Type B pancreatic cell (in vitro differentiated cells): ENCODE measurements around the gene SNX13. TPM values are rescaled to one million over a fixed set of nuclear protein-coding genes. Genes with fewer than 3 reads are reported as not detected.
"Not testable (repeated sequence)": the region's sequence is repeated elsewhere in the genome, so short reads cannot be mapped to it uniquely, and the experiment has no call there.

Experiments used
- DNase-seq: peaks from one replicate; pipeline ENCODE4 v3.0.0; 2021; ENCODE audit warnings: mixed read lengths; ENCODE audit not compliant: unreplicated experiment; ENCODE audit errors: extremely low spot score
- H3K27ac Mint-ChIP-seq: 2 replicates; pipeline ENCODE4 v1.8.0; 2021; ENCODE audit warnings: mild to moderate bottlenecking, mixed read lengths
- H3K27me3 Mint-ChIP-seq: 2 replicates; pipeline ENCODE4 v1.8.0; 2021; ENCODE audit warnings: mixed read lengths
- H3K36me3 Mint-ChIP-seq: 2 replicates; pipeline ENCODE4 v1.8.0; 2021; ENCODE audit warnings: mixed read lengths
- H3K4me1 Mint-ChIP-seq: one replicate; pipeline ENCODE4 v1.8.0; 2021; ENCODE audit warnings: mixed read lengths; ENCODE audit not compliant: unreplicated experiment
- H3K4me3 Mint-ChIP-seq: 2 replicates; pipeline ENCODE4 v1.8.0; 2021; ENCODE audit warnings: mild to moderate bottlenecking, mixed read lengths
- H3K9me3 Mint-ChIP-seq: 2 replicates; pipeline ENCODE4 v1.8.0; 2021; ENCODE audit warnings: mixed read lengths
- total RNA-seq: library from RNA; stranded (reverse); gene quantifications from 2 replicates; pipeline ENCODE4 v1.2.1, GENCODE V29; 2021; ENCODE audit warnings: low replicate concordance
- TF ChIP-seq, protein P1 (sequence below): fragments of 200-600 bp; sonication (generic); conservative IDR thresholded peaks from 2 replicates; pipeline ENCODE4 v1.5.0; 2021; ENCODE audit warnings: antibody characterized with exemption, mild to moderate bottlenecking

Gene SNX13
- total RNA-seq, 1 donor from 2014 or later = 48.9 TPM

DNA sequence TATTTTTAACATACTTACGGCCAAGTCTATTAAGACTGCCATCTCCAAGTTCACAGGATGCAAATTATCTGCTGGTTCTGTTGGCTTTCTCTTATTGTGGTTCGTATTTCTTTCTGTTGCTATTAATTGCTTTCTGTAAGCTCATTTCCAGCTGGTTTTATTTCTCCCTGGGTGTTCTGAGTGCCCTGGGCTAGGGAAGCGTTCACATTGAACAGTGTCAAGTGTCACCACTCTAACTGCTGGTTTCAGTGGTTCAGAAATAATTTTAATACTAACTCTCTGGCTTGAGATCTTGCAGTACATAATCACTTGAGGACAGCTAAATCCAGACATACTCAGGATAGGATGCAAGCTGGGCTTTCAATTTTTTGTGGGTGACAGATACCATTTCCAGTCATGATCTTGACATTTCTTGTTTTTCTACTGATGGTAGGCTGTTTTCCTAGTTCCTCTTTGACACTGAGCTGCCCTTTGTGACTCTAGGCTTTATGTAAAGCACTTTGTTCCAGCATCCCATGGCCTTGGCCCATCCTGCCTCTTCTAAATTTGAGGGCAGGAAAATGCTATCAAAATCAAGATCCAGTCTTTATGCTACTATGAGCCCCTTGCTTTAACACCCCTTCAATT, 117.6 kb downstream of the SNX13 start:
- no peaks in the 10 kb centered on the region for H3K4me1 Mint-ChIP-seq
- DNase-seq = no peak
- no peak overlapping the region for H3K27ac Mint-ChIP-seq
- peaks cover 15% of the 10 kb centered on the region for H3K36me3 Mint-ChIP-seq
- no peaks in the 10 kb centered on the region for H3K9me3 Mint-ChIP-seq
- TF ChIP-seq, protein P1, sequence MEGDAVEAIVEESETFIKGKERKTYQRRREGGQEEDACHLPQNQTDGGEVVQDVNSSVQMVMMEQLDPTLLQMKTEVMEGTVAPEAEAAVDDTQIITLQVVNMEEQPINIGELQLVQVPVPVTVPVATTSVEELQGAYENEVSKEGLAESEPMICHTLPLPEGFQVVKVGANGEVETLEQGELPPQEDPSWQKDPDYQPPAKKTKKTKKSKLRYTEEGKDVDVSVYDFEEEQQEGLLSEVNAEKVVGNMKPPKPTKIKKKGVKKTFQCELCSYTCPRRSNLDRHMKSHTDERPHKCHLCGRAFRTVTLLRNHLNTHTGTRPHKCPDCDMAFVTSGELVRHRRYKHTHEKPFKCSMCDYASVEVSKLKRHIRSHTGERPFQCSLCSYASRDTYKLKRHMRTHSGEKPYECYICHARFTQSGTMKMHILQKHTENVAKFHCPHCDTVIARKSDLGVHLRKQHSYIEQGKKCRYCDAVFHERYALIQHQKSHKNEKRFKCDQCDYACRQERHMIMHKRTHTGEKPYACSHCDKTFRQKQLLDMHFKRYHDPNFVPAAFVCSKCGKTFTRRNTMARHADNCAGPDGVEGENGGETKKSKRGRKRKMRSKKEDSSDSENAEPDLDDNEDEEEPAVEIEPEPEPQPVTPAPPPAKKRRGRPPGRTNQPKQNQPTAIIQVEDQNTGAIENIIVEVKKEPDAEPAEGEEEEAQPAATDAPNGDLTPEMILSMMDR = no peak
- H3K27me3 Mint-ChIP-seq = no peaks in the 10 kb centered on the region
- H3K4me3 Mint-ChIP-seq = no peak overlapping the region

DNA sequence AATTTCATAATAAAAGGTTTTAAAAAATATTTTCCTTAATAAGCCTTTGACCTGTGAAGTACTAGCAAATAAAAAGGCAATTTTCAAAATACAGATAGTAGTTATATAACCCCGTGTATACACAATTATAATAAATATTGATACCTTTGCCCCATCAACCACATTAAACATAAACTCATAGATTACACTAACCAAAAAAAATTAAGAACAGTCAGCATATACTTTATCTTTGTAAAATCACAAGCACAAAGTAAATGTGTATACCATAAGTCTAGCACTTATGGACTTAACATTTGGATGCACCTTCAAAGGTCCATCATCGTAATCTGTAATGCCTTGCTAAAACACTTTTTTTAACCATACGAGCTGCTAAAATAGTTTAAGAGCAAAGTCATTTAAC, 123.4 kb downstream of the SNX13 start:
- peaks cover 14% of the 10 kb centered on the region for H3K36me3 Mint-ChIP-seq
- no peak overlapping the region for H3K4me3 Mint-ChIP-seq
- no peak overlapping the region for H3K27ac Mint-ChIP-seq
- H3K27me3 Mint-ChIP-seq = no peaks in the 10 kb centered on the region
- TF ChIP-seq, protein P1 = no peak
- no peaks in the 10 kb centered on the region for H3K4me1 Mint-ChIP-seq
- H3K9me3 Mint-ChIP-seq = no peaks in the 10 kb centered on the region
- DNase-seq = no peak

DNA sequence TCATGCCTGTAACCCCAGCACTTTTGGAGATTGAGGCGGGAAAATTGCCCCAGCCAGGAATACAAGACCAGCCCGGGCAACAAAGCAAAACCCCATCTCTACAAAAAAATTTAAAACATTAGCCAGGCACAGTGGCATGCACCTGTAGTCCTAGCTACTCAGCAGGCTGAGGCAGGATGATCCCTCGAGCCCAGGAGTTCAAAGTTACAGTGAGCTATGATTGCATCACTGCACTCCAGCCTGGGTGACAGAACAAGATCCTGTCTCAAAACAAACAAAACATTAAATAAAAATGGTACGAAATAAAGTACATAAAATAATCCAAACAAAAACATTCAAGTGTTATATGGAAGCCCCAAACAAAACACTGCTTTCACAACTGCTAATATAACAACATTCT, 125.0 kb downstream of the SNX13 start:
- no peak overlapping the region for H3K27ac Mint-ChIP-seq
- no peaks in the 10 kb centered on the region for H3K4me1 Mint-ChIP-seq
- TF ChIP-seq, protein P1 = no peak
- H3K36me3 Mint-ChIP-seq = peaks cover 28% of the 10 kb centered on the region
- no peaks in the 10 kb centered on the region for H3K27me3 Mint-ChIP-seq
- H3K9me3 Mint-ChIP-seq = no peaks in the 10 kb centered on the region
- DNase-seq = no peak
- H3K4me3 Mint-ChIP-seq = no peak overlapping the region

DNA sequence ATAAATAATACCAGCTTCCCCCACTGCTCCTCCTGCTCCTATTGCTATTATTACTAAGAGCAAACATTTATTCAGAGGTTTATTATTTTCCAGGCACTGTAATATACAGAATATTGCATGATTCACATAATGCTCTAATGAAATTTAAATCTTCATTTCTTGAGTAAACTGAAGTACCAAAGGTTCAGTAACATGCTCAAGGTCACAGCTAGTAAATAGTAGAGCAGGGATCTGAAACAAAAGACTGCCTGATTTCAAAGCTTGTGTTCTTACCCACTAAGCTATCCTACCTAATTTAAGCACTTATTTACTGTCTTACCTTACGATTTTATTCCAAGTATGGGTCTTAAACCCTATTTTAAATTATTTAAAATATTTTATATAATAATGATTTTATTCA, 126.2 kb downstream of the SNX13 start:
- TF ChIP-seq, protein P1 = no peak
- H3K4me1 Mint-ChIP-seq = no peaks in the 10 kb centered on the region
- no peak overlapping the region for H3K4me3 Mint-ChIP-seq

DNA sequence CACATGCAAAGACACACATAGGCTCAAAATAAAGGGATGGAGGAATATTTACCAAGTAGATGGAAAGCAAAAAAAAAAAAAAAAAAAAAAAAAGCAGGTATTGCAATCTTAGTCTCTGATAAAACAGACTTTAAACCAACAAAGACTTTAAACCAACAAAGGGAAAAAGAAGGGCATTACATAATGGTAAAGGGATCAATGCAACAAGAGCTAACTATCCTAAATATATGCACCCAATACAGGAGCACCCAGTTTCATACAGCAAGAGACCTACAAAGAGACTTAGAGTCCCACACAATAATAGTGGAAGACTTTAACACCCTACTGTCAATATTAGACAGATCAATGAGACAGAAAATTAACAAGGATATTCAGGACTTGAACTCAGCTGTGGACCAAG, 131.1 kb downstream of the SNX13 start:
- H3K27me3 Mint-ChIP-seq, H3K4me1 Mint-ChIP-seq, H3K27ac Mint-ChIP-seq, DNase-seq, H3K9me3 Mint-ChIP-seq, H3K4me3 Mint-ChIP-seq: not testable (repeated sequence)
- peaks cover 58% of the 10 kb centered on the region for H3K36me3 Mint-ChIP-seq

More for the DNA sequence above, 126.2 kb downstream of the SNX13 start:
- Mint-ChIP-seq H3K36me3 (peaks cover 41% of the 10 kb centered on the region), H3K27ac (no peak overlapping the region), H3K27me3 (no peaks in the 10 kb centered on the region), H3K9me3 (no peaks in the 10 kb centered on the region)
- no peak for DNase-seq

DNA sequence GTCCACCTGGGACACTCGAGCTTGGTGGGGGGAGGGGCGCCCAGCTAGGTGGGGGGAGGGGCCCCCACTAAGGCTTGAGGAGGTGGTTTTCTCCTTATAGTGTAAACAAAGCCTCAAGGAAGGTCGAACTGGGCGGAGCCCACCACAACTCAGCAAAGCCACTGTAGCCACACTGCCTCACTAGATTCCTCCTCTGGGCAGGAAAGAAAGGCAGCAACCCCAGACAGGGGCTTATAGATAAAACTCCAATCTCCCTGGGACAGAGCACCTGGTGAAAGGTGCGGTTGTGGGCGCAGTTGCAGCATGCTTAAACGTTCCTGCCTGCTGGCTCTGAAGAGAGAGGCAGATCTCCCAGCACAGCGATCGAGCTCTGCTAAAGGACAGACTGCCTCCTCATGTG, 133.1 kb downstream of the SNX13 start:
- no peak overlapping the region for H3K4me3 Mint-ChIP-seq
- H3K27me3 Mint-ChIP-seq = no peaks in the 10 kb centered on the region
- TF ChIP-seq, protein P1 = no peak
- peaks cover 61% of the 10 kb centered on the region for H3K36me3 Mint-ChIP-seq
- H3K27ac Mint-ChIP-seq = no peak overlapping the region
- no peak for DNase-seq
- H3K4me1 Mint-ChIP-seq = no peaks in the 10 kb centered on the region
- peaks cover 5% of the 10 kb centered on the region for H3K9me3 Mint-ChIP-seq
